ENCODE results near the gene GTF2H2C. TPM values are rescaled to one million over a fixed set of nuclear protein-coding genes. Genes with fewer than 3 reads are reported as not detected.
"Not testable (repeated sequence)": the region's sequence is repeated elsewhere in the genome, so short reads cannot be mapped to it uniquely, and the experiment has no call there.

The GTF2H2C gene
- total RNA-seq = 10 to 100 TPM; 58.0 to 64.2 TPM

GRCh38 chr5:69559908-69560330, at the start of gene GTF2H2C:
GTF2H2C (plus strand) TSS chr5:69560191; CDS start chr5:69565133, 4,942 bp downstream.
- DNase-seq = peak; percentile 74
- not testable (repeated sequence) for H3K36me3 Mint-ChIP-seq, H3K9me3 Mint-ChIP-seq, H3K4me1 Mint-ChIP-seq, H3K27me3 Mint-ChIP-seq
- H3K27ac Mint-ChIP-seq = peak within 1 kb of the TSS; percentile 89
- peak within 1 kb of the TSS; percentile 93 for H3K4me3 Mint-ChIP-seq

- Mint-ChIP-seq H3K27ac (no peak overlapping the region), H3K4me3 (no peak overlapping the region), H3K36me3 (no peaks in the 10 kb centered on the region), H3K4me1 (no peaks in the 10 kb centered on the region), H3K9me3 (no peaks in the 10 kb centered on the region), H3K27me3 (no peaks in the 10 kb centered on the region)
- DNase-seq = no peak
These were observed 49.3 kb upstream of the GTF2H2C start for GRCh38 chr5:69510694-69511093.

GRCh38 chr5:69512740-69513260, 47.2 kb upstream of the GTF2H2C start:
- H3K27me3 Mint-ChIP-seq = no peaks in the 10 kb centered on the region
- H3K4me3 Mint-ChIP-seq = no peak overlapping the region
- H3K27ac Mint-ChIP-seq = no peak overlapping the region
- no peaks in the 10 kb centered on the region for H3K36me3 Mint-ChIP-seq
- H3K4me1 Mint-ChIP-seq = no peaks in the 10 kb centered on the region
- DNase-seq = no peak
- H3K9me3 Mint-ChIP-seq = no peaks in the 10 kb centered on the region

- not testable (repeated sequence) for H3K27ac Mint-ChIP-seq, H3K27me3 Mint-ChIP-seq, H3K9me3 Mint-ChIP-seq, H3K36me3 Mint-ChIP-seq, H3K4me1 Mint-ChIP-seq, DNase-seq, H3K4me3 Mint-ChIP-seq
These were observed 44.4 kb upstream of the GTF2H2C start for GRCh38 chr5:69515570-69515969.

GRCh38 chr5:69516769-69517168, 43.2 kb upstream of the GTF2H2C start:
- Mint-ChIP-seq H3K36me3 (no peaks in the 10 kb centered on the region), H3K27ac (no peak overlapping the region), H3K9me3 (no peaks in the 10 kb centered on the region), H3K4me3 (no peak overlapping the region), H3K4me1 (no peaks in the 10 kb centered on the region), H3K27me3 (peaks cover 3% of the 10 kb centered on the region)
- no peak for DNase-seq

GRCh38 chr5:69517763-69518212, 42.2 kb upstream of the GTF2H2C start:
- DNase-seq = no peak
- no peak overlapping the region for H3K27ac Mint-ChIP-seq
- no peaks in the 10 kb centered on the region for H3K36me3 Mint-ChIP-seq
- no peaks in the 10 kb centered on the region for H3K4me1 Mint-ChIP-seq
- H3K27me3 Mint-ChIP-seq = peaks cover 3% of the 10 kb centered on the region
- no peaks in the 10 kb centered on the region for H3K9me3 Mint-ChIP-seq
- no peak overlapping the region for H3K4me3 Mint-ChIP-seq

GRCh38 chr5:69519285-69519684, 40.7 kb upstream of the GTF2H2C start:
- H3K4me3 Mint-ChIP-seq = no peak overlapping the region
- H3K4me1 Mint-ChIP-seq = no peaks in the 10 kb centered on the region
- peaks cover 3% of the 10 kb centered on the region for H3K27me3 Mint-ChIP-seq
- no peaks in the 10 kb centered on the region for H3K9me3 Mint-ChIP-seq
- H3K36me3 Mint-ChIP-seq = no peaks in the 10 kb centered on the region
- no peak for DNase-seq
- H3K27ac Mint-ChIP-seq = no peak overlapping the region

- no peak for DNase-seq
- Mint-ChIP-seq H3K9me3 (no peaks in the 10 kb centered on the region), H3K36me3 (no peaks in the 10 kb centered on the region), H3K4me1 (no peaks in the 10 kb centered on the region), H3K27ac (no peak overlapping the region), H3K27me3 (peaks cover 3% of the 10 kb centered on the region), H3K4me3 (no peak overlapping the region)
These were observed 38.0 kb upstream of the GTF2H2C start for GRCh38 chr5:69522035-69522434.

GRCh38 chr5:69525490-69525889, 34.5 kb upstream of the GTF2H2C start:
- Mint-ChIP-seq H3K36me3 (no peaks in the 10 kb centered on the region), H3K4me1 (no peaks in the 10 kb centered on the region), H3K9me3 (no peaks in the 10 kb centered on the region), H3K4me3 (no peak overlapping the region), H3K27ac (no peak overlapping the region), H3K27me3 (peaks cover 8% of the 10 kb centered on the region)
- no peak for DNase-seq

- no peaks in the 10 kb centered on the region for H3K9me3 Mint-ChIP-seq
- no peaks in the 10 kb centered on the region for H3K4me1 Mint-ChIP-seq
- no peaks in the 10 kb centered on the region for H3K36me3 Mint-ChIP-seq
- H3K4me3 Mint-ChIP-seq = no peak overlapping the region
- peaks cover 8% of the 10 kb centered on the region for H3K27me3 Mint-ChIP-seq
- no peak for DNase-seq
- H3K27ac Mint-ChIP-seq = no peak overlapping the region
These were observed 33.3 kb upstream of the GTF2H2C start for GRCh38 chr5:69526660-69527059.

- no peak overlapping the region for H3K27ac Mint-ChIP-seq
- no peak for DNase-seq
- H3K4me1 Mint-ChIP-seq = no peaks in the 10 kb centered on the region
- no peaks in the 10 kb centered on the region for H3K36me3 Mint-ChIP-seq
- H3K27me3 Mint-ChIP-seq = peaks cover 8% of the 10 kb centered on the region
- H3K9me3 Mint-ChIP-seq = no peaks in the 10 kb centered on the region
- H3K4me3 Mint-ChIP-seq = no peak overlapping the region
These were observed 32.7 kb upstream of the GTF2H2C start for GRCh38 chr5:69527128-69527770.

GRCh38 chr5:69528035-69528434, 32.0 kb upstream of the GTF2H2C start:
- no peak for DNase-seq
- H3K27ac Mint-ChIP-seq = no peak overlapping the region
- no peaks in the 10 kb centered on the region for H3K9me3 Mint-ChIP-seq
- no peaks in the 10 kb centered on the region for H3K36me3 Mint-ChIP-seq
- no peaks in the 10 kb centered on the region for H3K4me1 Mint-ChIP-seq
- H3K27me3 Mint-ChIP-seq = peaks cover 8% of the 10 kb centered on the region
- no peak overlapping the region for H3K4me3 Mint-ChIP-seq

- Mint-ChIP-seq H3K27me3 (peaks cover 12% of the 10 kb centered on the region), H3K4me1 (no peaks in the 10 kb centered on the region), H3K27ac (no peak overlapping the region)
These were observed 31.4 kb upstream of the GTF2H2C start for GRCh38 chr5:69528609-69529008.

GRCh38 chr5:69530561-69531405, 29.2 kb upstream of the GTF2H2C start:
- H3K9me3 Mint-ChIP-seq = no peaks in the 10 kb centered on the region
- no peak overlapping the region for H3K4me3 Mint-ChIP-seq
- no peaks in the 10 kb centered on the region for H3K36me3 Mint-ChIP-seq
- H3K4me1 Mint-ChIP-seq = no peaks in the 10 kb centered on the region
- H3K27me3 Mint-ChIP-seq = peaks cover 14% of the 10 kb centered on the region
- no peak for DNase-seq
- H3K27ac Mint-ChIP-seq = no peak overlapping the region

More at GRCh38 chr5:69528609-69529008, 31.4 kb upstream of the GTF2H2C start:
- no peak for DNase-seq
- no peaks in the 10 kb centered on the region for H3K36me3 Mint-ChIP-seq
- no peak overlapping the region for H3K4me3 Mint-ChIP-seq
- no peaks in the 10 kb centered on the region for H3K9me3 Mint-ChIP-seq

GRCh38 chr5:69531406-69531801, 28.6 kb upstream of the GTF2H2C start:
- Mint-ChIP-seq H3K4me3 (no peak overlapping the region), H3K9me3 (no peaks in the 10 kb centered on the region), H3K27ac (no peak overlapping the region), H3K27me3 (peaks cover 14% of the 10 kb centered on the region), H3K36me3 (no peaks in the 10 kb centered on the region), H3K4me1 (no peaks in the 10 kb centered on the region)
- no peak for DNase-seq
